HG03139 (cell line): Measurements from ENCODE around the gene AFF1.

Experiments
- ATAC-seq: cut with Tn5 transposase; IDR thresholded peaks from one replicate; pipeline ENCODE4 v1.9.1; 2021; ENCODE audit not compliant: unreplicated experiment

Gene AFF1

GRCh38 chr4:87108142-87108546 lies 173.3 kb downstream of the AFF1 start:
- ATAC-seq = no peak

GRCh38 chr4:87109121-87109520 lies 174.3 kb downstream of the AFF1 start:
- ATAC-seq = no peak

GRCh38 chr4:87109945-87110344 lies 175.1 kb downstream of the AFF1 start:
- ATAC-seq = no peak

GRCh38 chr4:87112063-87112462 lies 177.3 kb downstream of the AFF1 start:
- ATAC-seq = no peak

- ATAC-seq = no peak
Observed at GRCh38 chr4:87114245-87115062, 179.6 kb downstream of the AFF1 start.

- ATAC-seq = no peak
Observed at GRCh38 chr4:87116231-87116630, 181.4 kb downstream of the AFF1 start.

- no peak for ATAC-seq
Observed at GRCh38 chr4:87117051-87117731, 182.4 kb downstream of the AFF1 start.

GRCh38 chr4:87117732-87118075 lies 182.9 kb downstream of the AFF1 start:
- ATAC-seq = no peak

- ATAC-seq = no peak
Observed at GRCh38 chr4:87118421-87118820, 183.6 kb downstream of the AFF1 start.

- no peak for ATAC-seq
Observed at GRCh38 chr4:87118826-87119225, 184.0 kb downstream of the AFF1 start.

- ATAC-seq = no peak
Observed at GRCh38 chr4:87120010-87120409, 185.2 kb downstream of the AFF1 start.

GRCh38 chr4:87120411-87121162 lies 185.8 kb downstream of the AFF1 start:
- no peak for ATAC-seq

GRCh38 chr4:87121341-87122065 lies 186.7 kb downstream of the AFF1 start:
- no peak for ATAC-seq

- ATAC-seq = no peak
Observed at GRCh38 chr4:87122252-87122651, 187.4 kb downstream of the AFF1 start.

GRCh38 chr4:87126056-87126455 lies 191.2 kb downstream of the AFF1 start:
- ATAC-seq = no peak

GRCh38 chr4:87128006-87128705 lies 193.3 kb downstream of the AFF1 start:
- ATAC-seq = no peak

GRCh38 chr4:87129681-87130080 lies 194.9 kb downstream of the AFF1 start:
- ATAC-seq = no peak

GRCh38 chr4:87130985-87131703 lies 196.3 kb downstream of the AFF1 start:
- ATAC-seq = no peak

- ATAC-seq = no peak
Observed at GRCh38 chr4:87132035-87132434, 197.2 kb downstream of the AFF1 start.

GRCh38 chr4:87133183-87133582 lies 198.4 kb downstream of the AFF1 start:
- no peak for ATAC-seq
